K562 (cell line): ENCODE data around the gene CIAO3. TPM values are rescaled to one million over a fixed set of nuclear protein-coding genes. Genes with fewer than 3 reads are reported as not detected.
A peak's percentile ranks its signal among the peaks of the same experiment; 100 is the strongest.

Experiments used
- ILK ChIP-seq: fragments of 450-650 bp; IDR thresholded peaks from 2 replicates; pipeline ENCODE4 v1.6.1; 2016; ENCODE audit warnings: missing genetic modification characterization, low read depth, mild to moderate bottlenecking, missing compliant biosample characterization, moderate library complexity, borderline replicate concordance
- LARP7 ChIP-seq: fragments of 450-650 bp; IDR thresholded peaks from 2 replicates; pipeline ENCODE4 v1.6.1; 2016
- PCBP1 ChIP-seq: fragments of 200-400 bp; formaldehyde crosslinking; IDR thresholded peaks from 2 replicates; pipeline ENCODE4 v1.6.1; 2018; ENCODE audit warnings: mild to moderate bottlenecking, low read depth, low read length; ENCODE audit not compliant: poor library complexity, severe bottlenecking
- PHF21A ChIP-seq: fragments of 450-650 bp; IDR thresholded peaks from 2 replicates; pipeline ENCODE4 v1.6.1; 2017; ENCODE audit warnings: low read depth, borderline replicate concordance
- RBFOX2 ChIP-seq: fragments of 200-400 bp; formaldehyde crosslinking; IDR thresholded peaks from 2 replicates; pipeline ENCODE4 v1.6.1; 2017; ENCODE audit warnings: low read depth, mild to moderate bottlenecking, low read length, moderate library complexity
- SMAD1 ChIP-seq: fragments of 150-350 bp; IDR thresholded peaks from 2 replicates; pipeline ENCODE4 v1.6.1; 2014; ENCODE audit warnings: low read length, low read depth; ENCODE audit not compliant: partially characterized antibody
- TAL1 ChIP-seq: fragments of 450-650 bp; IDR thresholded peaks from 2 replicates; pipeline ENCODE4 v1.6.1; 2016; ENCODE audit warnings: mild to moderate bottlenecking
- XRCC3 ChIP-seq: fragments of 450-650 bp; IDR thresholded peaks from 2 replicates; pipeline ENCODE4 v1.6.1; 2017; ENCODE audit warnings: mild to moderate bottlenecking, moderate library complexity
- ZNF561 ChIP-seq: fragments of 450-650 bp; formaldehyde crosslinking; conservative IDR thresholded peaks from 2 replicates; pipeline ENCODE4 v1.4.0; 2020; ENCODE audit warnings: mild to moderate bottlenecking, moderate library complexity
- ZNF668 ChIP-seq: fragments of 250-450 bp; sonication (Bioruptor Pico); IDR thresholded peaks from 2 replicates; pipeline ENCODE4 v1.8.0; 2022; ENCODE audit warnings: mild to moderate bottlenecking, inconsistent platforms
- ZSCAN32 ChIP-seq: fragments of 450-650 bp; formaldehyde crosslinking; IDR thresholded peaks from 2 replicates; pipeline ENCODE4 v1.4.0; 2020; ENCODE audit warnings: mild to moderate bottlenecking, moderate library complexity
- polyA plus RNA-seq, 8 experiments: library from polyadenylated mRNA; depleted of rRNA in 4 of 8; stranded (reverse) in 5 of 8; unstranded in 3 of 8; fragments of >200 nt; fragmentation: Nextera tagmentation in 2 of 8; fragmentation: Illumina TruSeq in 1 of 8; extraction: Ambion mirVana in 2 of 8; extraction: Trizol in 1 of 8; gene quantifications; 2 replicates each; pipeline versions ENCODE4 v1.2.1 to v1.2.3, GENCODE V29; 2011 to 2014; ENCODE audit warnings: inconsistent platforms in 1 of 8, missing spikeins in 1 of 8
- total RNA-seq, 7 experiments: library from RNA; depleted of rRNA in 6 of 7; stranded (reverse); fragments of >200 nt in 6 of 7; fragmentation: Illumina TruSeq in 2 of 7; extraction: Trizol in 2 of 7; gene quantifications; 2 replicates each; pipeline versions ENCODE4 v1.2.1 to v1.2.3, GENCODE V29; 2011 to 2021; ENCODE audit warnings: low replicate concordance in 1 of 7
- TF ChIP-seq, protein P1 (sequence below): fragments of 450-650 bp; IDR thresholded peaks from 2 replicates; pipeline ENCODE4 v1.6.1; 2016; ENCODE audit warnings: antibody characterized with exemption
- TF ChIP-seq, protein P2 (sequence below): fragments of 250-450 bp; sonication (Bioruptor Pico); IDR thresholded peaks from 2 replicates; pipeline ENCODE4 v1.4.0; 2020; ENCODE audit warnings: mild to moderate bottlenecking, moderate library complexity
- TF ChIP-seq, protein P3 (sequence below): fragments of 250-450 bp; sonication (Bioruptor Pico); IDR thresholded peaks from 2 replicates; pipeline ENCODE4 v1.4.0; 2020; ENCODE audit warnings: mild to moderate bottlenecking, moderate library complexity, borderline replicate concordance
- TF ChIP-seq, protein P4 (sequence below): fragments of 450-650 bp; conservative IDR thresholded peaks from 2 replicates; pipeline ENCODE4 v1.6.1; 2016; ENCODE audit warnings: missing genetic modification characterization, low read depth, mild to moderate bottlenecking, control low read depth, missing compliant biosample characterization
- TF ChIP-seq, protein P5 (sequence below): sonication (generic); formaldehyde crosslinking; IDR thresholded peaks from 2 replicates; pipeline ENCODE4 v1.8.1; 2023; ENCODE audit warnings: mild to moderate bottlenecking, missing genetic modification reagents

The CIAO3 gene
- total and polyA plus RNA-seq, 9 of the 15 experiments (the other 6 are each of a cell fraction or from before 2014, with no cell fraction given): 2.2 to 35.6 (median 18.7) TPM

DNA sequence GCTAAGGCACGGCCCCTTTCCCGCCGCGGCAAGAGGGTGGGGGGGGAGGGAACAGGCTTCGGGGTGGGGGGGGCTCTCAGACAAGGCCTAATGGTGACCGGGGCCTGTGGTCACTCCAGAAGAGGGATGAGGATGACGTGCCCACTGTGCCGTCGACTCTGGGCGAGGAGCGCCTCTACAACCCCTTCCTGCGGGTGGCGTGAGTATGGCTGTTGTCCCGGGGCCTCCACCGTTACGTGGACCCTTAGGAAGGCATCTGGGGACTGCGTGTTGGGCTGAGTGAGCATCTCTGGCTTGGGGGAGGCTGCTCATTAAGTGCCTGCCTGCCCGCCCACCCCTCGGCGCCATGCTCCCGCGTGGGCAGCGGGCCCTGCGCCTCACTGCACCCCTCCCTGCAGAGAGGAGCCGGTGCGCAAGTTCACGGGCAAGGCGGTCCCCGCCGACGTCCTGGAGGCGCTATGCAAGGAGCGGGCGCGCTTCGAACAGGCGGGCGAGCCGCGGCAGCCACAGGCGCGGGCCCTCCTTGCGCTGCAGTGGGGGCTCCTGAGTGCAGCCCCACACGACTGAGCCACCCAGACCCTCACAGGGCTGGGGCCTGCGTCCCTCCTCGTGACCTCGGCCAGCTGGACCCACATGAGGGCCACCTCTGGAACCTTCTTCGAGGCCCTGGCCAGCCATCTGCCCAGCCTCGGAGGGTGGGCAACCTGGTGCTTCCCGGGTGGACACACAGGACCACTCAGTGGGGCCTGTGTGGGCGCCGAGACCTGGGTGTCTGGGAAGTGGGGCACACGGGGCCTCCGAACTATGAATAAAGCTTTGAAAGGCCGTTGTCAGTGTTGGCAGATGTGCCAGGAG is 11.7 kb downstream of the CIAO3 start (continued):
- TF ChIP-seq, protein P1, sequence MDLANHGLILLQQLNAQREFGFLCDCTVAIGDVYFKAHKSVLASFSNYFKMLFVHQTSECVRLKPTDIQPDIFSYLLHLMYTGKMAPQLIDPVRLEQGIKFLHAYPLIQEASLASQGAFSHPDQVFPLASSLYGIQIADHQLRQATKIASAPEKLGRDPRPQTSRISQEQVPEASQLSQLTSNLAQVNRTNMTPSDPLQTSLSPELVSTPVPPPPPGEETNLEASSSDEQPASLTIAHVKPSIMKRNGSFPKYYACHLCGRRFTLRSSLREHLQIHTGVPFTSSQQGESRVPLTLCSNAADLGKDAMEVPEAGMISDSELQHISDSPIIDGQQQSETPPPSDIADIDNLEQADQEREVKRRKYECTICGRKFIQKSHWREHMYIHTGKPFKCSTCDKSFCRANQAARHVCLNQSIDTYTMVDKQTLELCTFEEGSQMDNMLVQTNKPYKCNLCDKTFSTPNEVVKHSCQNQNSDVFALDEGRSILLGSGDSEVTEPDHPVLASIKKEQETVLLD: no peak
- TF ChIP-seq, protein P2, sequence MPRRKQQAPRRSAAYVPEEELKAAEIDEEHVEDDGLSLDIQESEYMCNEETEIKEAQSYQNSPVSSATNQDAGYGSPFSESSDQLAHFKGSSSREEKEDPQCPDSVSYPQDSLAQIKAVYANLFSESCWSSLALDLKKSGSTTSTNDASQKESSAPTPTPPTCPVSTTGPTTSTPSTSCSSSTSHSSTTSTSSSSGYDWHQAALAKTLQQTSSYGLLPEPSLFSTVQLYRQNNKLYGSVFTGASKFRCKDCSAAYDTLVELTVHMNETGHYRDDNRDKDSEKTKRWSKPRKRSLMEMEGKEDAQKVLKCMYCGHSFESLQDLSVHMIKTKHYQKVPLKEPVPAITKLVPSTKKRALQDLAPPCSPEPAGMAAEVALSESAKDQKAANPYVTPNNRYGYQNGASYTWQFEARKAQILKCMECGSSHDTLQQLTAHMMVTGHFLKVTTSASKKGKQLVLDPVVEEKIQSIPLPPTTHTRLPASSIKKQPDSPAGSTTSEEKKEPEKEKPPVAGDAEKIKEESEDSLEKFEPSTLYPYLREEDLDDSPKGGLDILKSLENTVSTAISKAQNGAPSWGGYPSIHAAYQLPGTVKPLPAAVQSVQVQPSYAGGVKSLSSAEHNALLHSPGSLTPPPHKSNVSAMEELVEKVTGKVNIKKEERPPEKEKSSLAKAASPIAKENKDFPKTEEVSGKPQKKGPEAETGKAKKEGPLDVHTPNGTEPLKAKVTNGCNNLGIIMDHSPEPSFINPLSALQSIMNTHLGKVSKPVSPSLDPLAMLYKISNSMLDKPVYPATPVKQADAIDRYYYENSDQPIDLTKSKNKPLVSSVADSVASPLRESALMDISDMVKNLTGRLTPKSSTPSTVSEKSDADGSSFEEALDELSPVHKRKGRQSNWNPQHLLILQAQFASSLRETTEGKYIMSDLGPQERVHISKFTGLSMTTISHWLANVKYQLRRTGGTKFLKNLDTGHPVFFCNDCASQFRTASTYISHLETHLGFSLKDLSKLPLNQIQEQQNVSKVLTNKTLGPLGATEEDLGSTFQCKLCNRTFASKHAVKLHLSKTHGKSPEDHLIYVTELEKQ (CRISPR knock-in tag): no peak
- TF ChIP-seq ILK (tag) (no peak), PHF21A (no peak), LARP7 (no peak), ZNF668 (CRISPR knock-in tag) (no peak), ZNF561 (CRISPR knock-in tag) (no peak), RBFOX2 (peak; percentile 72), TAL1 (no peak), PCBP1 (peak; percentile 30), XRCC3 (no peak), ZSCAN32 (CRISPR knock-in tag) (no peak), SMAD1 (no peak)
- TF ChIP-seq, protein P3, sequence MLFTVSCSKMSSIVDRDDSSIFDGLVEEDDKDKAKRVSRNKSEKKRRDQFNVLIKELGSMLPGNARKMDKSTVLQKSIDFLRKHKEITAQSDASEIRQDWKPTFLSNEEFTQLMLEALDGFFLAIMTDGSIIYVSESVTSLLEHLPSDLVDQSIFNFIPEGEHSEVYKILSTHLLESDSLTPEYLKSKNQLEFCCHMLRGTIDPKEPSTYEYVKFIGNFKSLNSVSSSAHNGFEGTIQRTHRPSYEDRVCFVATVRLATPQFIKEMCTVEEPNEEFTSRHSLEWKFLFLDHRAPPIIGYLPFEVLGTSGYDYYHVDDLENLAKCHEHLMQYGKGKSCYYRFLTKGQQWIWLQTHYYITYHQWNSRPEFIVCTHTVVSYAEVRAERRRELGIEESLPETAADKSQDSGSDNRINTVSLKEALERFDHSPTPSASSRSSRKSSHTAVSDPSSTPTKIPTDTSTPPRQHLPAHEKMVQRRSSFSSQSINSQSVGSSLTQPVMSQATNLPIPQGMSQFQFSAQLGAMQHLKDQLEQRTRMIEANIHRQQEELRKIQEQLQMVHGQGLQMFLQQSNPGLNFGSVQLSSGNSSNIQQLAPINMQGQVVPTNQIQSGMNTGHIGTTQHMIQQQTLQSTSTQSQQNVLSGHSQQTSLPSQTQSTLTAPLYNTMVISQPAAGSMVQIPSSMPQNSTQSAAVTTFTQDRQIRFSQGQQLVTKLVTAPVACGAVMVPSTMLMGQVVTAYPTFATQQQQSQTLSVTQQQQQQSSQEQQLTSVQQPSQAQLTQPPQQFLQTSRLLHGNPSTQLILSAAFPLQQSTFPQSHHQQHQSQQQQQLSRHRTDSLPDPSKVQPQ (CRISPR knock-in tag): no peak
- TF ChIP-seq, protein P4, sequence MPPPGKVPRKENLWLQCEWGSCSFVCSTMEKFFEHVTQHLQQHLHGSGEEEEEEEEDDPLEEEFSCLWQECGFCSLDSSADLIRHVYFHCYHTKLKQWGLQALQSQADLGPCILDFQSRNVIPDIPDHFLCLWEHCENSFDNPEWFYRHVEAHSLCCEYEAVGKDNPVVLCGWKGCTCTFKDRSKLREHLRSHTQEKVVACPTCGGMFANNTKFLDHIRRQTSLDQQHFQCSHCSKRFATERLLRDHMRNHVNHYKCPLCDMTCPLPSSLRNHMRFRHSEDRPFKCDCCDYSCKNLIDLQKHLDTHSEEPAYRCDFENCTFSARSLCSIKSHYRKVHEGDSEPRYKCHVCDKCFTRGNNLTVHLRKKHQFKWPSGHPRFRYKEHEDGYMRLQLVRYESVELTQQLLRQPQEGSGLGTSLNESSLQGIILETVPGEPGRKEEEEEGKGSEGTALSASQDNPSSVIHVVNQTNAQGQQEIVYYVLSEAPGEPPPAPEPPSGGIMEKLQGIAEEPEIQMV: no peak
- TF ChIP-seq, protein P5, sequence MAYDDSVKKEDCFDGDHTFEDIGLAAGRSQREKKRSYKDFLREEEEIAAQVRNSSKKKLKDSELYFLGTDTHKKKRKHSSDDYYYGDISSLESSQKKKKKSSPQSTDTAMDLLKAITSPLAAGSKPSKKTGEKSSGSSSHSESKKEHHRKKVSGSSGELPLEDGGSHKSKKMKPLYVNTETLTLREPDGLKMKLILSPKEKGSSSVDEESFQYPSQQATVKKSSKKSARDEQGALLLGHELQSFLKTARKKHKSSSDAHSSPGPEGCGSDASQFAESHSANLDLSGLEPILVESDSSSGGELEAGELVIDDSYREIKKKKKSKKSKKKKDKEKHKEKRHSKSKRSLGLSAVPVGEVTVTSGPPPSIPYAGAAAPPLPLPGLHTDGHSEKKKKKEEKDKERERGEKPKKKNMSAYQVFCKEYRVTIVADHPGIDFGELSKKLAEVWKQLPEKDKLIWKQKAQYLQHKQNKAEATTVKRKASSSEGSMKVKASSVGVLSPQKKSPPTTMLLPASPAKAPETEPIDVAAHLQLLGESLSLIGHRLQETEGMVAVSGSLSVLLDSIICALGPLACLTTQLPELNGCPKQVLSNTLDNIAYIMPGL: no peak
